HG03565 (cell line): ENCODE measurements around the gene SHC3.

ENCODE experiments used
- ATAC-seq: cut with Tn5 transposase; IDR thresholded peaks from one replicate; pipeline ENCODE4 v1.9.1; 2021; ENCODE audit warnings: mild to moderate bottlenecking, moderate library complexity; ENCODE audit not compliant: unreplicated experiment

Gene SHC3

DNA sequence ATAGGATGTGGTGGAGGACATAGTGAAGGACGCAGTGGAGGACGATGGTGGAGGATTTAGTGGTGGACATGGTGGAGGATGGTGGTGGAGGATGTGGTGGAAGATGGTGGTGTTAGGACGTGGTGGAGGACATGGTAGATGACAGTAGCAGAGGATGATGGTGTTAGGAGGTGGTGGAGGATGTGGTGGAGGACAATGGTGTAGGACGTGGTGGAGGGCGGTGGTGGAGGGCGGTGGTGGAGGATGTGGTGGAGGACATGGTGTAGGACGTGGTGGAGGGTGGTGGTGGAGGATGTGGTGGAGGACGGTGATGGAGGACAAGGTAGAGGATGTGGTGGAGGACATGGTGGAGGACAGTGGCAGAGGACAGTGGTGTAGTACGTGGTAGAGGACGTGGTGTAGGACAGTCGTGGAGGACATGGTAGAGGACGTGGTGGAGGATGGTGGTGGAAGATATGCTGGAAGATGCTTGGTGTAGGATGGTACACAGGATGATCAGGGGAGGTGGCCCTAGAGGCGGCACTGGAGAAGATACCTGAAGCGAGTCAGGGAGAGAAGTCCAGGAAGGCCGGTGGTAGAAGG lies 118.6 kb downstream of the SHC3 start:
- ATAC-seq: no peak

DNA sequence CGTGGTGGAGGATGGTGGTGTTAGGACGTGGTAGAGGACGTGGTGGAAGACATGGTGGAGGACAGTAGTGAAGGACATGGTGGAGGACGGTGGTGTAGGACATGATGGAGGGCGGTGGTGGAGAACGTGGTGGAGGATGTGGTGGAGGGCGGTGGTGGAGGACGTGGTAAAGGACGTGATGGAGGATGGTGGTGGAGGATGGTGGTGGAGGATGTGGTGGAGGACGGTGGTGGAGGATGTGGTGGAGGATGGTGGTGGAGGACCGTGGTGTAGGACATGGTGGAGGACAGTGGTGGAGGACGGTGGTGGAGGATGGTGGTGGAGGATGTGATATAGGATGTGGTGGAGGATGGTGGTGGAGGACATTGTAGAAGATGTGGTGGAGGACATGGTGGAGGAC lies 119.7 kb downstream of the SHC3 start:
- no peak for ATAC-seq

DNA sequence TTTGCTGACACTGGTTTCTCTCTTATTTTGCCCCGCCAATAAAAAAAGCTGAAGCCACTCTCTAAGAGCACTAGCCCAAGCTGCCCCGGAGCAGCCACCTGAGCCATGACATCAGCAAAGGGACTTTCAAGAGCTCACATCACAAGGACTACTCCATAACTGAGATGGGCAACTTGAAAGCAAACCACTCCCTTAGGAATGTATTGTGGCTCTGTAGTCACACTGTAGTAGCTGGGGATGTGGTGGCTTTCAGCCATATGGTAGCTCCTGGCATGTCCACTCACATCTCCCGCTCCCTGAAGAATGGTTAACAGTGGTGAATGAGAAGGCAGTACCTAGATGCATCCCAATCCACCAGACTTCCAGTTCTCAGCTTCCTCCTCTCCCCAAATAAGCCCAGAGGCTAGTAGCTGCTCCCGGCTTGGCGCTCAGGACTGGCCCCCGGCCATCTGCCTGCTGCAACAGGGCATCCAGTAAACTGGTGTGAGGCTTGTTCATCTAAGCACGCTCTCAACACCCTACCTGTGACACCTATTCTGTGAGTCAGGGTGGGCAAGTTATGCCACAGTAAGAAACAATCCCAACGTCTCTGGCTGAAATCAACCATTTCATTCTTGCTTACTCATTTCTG lies 123.6 kb downstream of the SHC3 start:
- no peak for ATAC-seq

DNA sequence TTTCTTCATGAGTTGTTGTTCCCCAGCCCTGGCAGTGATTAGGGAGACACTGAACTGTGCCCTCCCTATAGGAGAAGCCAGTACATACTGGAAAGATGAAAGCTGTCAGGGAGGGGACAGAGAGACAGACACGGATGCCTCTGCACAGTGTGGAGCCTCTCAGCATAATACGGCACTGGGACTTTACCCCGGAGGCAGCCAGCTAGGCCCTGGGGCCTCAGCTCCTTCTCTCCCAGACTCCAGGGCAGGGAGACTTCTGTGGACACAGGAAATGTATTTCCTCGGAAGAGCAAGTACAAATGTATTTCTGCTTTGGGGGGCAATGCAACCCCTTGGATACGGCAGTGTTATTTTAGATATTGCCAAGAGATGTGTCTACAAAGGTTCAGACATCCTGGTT lies 125.3 kb downstream of the SHC3 start:
- ATAC-seq: no peak

DNA sequence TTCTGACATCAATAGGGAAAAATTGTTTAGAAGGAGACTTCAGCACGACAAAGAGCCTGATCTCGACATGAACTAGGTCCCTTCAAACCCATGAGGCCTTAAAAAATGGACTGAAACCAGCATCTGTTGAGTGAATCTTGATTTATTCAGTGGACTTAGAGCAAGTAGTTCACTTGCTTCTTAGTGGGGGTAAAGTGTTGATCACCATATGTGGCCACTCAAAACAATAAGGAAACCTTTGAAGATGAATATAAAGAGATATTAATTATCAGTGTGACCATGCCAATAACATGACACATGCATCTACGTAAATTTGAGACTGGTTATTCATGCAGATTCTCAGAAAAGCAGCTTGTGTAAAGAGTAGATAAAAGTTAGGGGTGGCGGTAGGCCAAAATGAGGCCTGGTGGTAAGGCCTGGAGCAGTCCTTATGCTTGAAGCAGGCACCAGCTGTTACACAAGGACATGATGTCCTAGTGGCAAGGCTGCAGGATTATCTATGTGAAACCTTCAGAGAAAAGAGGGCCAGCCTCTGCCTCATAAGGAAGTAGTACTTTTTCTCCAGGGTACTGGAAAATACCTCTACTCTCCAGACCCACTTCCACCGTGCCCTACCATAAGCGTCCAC lies 126.0 kb downstream of the SHC3 start:
- no peak for ATAC-seq

DNA sequence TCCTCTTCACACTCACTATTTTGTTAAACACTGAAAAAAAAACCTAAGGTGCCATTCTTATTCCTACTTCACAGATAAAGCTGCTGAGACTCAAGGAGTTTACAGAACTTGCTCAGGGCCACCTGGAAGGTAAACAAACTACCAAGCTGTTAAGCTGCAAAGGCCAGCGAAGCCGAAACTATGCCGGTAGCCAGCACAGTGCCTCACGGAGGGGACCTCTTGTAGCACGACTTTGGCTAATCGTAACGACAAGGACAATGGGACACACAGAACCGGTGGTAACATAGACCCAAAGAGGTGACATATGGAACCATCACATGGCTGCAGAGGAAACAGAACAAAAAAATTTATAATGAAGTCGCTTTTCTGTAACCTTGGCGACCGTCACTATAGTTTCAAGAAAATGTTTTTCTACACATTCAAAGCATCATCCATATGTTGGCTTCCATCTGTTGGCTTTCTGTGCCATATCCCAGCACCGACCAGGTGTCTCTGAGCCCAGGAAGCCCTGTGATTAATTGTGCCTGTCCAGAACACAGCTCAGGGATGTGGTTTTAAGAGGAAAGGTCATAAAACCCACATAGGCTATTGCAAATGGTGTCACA lies 127.1 kb downstream of the SHC3 start:
- ATAC-seq: no peak

DNA sequence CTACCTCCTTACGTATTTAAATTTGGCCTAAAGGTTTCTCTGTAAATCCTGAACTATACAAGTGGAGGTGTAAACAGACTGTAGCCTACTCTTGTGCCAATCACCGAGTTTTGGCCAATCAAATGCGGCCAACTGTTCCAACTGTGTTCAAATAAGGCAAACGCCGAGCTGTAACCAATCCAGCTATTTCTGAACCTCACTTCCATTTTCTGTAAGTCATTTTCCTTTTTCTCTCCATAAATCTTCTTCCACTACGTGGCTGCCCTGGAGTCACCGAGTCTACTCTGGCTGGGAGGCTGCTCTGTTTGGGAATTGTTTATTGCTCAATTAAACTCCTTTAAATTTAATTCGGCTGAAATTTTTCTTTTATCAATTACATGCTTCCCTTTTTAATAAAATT lies 129.0 kb downstream of the SHC3 start:
- no peak for ATAC-seq

DNA sequence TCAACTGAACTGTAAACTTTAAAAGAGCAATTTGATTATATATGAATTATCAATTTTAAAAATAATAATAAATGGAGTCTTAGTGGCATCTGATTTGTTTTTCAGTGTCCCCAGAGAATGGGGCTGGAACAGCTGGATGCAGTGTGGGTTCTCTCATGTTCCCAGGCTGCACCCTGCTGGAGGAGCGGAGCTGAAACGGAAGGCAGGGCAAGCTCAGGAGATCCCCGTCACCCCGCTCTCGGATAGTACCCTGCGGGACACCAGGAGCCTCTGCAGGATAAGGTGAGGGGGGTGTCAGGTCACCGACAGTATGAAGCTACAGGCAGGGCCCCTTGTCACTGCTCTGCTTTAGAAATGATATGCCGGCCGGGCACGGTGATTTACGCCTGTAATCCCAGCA lies 130.0 kb downstream of the SHC3 start:
- ATAC-seq: no peak

DNA sequence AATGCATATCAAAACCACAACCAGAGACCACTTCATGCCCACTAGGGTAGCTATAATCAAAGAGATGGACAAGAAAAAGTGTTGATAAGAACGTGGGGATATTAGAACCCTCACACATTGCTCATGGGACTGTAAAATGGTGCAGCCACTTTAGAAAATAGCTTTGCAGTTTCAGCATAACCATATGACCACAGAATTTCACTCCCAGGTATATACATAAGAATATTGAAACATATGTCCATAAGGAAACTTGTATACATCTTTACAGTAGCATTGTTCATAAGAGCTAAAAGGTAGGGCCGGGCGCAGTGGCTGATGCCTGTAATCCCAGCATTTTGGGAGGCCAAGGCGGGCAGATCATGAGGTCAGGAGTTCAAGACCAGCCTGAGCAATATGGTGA lies 131.0 kb downstream of the SHC3 start:
- ATAC-seq: no peak

DNA sequence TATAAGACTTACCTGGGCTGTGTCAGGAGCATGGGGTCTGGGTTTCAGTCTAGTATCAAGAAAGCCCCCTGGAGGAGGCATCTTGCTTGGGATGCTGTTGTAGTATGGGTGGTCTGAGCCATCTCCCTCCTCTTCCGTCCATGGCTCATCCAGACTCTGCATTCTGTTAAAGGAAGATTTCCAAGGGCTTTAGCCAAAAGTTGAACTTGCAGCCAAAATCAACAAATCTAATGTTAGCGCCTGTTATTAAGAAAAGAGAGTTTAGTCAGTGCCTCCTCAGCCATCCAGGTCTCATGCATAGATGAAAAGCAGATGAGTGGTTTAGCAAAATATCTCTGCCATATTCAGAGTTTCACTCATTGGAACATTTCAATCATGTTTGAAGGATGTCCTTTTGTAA lies 131.8 kb downstream of the SHC3 start:
- no peak for ATAC-seq

DNA sequence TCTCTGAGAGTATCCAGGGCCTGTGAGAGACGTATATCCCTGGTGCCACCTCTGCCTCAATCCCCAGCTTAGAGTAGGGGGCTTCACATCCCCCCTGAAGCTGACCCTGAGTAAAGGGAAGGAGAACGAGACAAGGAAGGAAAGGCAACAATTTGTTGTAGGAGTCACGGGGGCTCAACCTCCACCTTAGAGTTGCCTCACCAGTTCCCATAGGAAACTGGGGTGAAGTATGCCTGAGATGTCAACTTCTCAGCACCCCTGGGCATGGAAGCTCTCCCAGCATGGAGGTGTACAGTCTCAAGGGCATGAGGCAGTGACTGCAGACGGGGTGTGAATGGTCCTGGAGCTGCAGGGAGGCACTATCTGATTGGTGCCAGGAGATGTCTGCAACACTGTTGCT lies 133.7 kb downstream of the SHC3 start:
- no peak for ATAC-seq

DNA sequence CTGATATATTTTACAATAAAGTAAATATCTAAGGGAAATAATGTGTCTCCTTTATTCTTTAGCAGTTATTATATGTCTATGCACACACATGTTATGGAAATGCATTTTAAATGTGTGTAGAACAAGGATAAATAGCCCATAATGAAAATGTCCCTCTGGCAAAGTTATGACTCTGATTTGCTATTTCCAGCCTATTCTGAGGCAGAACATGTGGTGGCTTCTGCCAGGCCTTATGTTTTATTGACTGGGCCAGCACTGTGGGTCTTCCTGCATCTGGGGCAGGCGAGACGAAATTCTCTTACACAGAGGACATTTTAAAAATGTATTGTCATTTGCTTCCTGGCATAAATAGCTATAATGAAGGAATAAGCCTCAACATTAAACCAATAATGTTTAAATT lies 134.5 kb downstream of the SHC3 start:
- ATAC-seq: no peak

DNA sequence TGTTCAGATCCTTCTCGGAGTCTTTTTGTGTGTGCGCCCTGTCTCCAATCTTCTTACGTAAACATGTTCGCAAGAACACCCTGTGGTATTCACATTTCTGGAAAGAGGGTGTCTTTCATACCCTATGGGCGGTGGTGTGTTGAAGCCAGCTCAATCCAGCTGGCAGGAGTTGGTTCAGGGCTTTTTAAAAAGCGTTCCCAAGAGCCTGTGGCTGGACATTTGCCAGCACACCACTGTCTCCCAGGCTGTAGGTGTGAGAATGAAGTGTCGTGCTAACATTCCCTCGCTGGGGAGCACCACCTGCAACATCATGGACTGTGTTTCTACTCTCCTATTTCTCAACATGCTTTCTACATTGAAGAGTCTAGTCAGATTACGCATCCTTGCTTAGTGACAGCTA lies 135.6 kb downstream of the SHC3 start:
- ATAC-seq: no peak

DNA sequence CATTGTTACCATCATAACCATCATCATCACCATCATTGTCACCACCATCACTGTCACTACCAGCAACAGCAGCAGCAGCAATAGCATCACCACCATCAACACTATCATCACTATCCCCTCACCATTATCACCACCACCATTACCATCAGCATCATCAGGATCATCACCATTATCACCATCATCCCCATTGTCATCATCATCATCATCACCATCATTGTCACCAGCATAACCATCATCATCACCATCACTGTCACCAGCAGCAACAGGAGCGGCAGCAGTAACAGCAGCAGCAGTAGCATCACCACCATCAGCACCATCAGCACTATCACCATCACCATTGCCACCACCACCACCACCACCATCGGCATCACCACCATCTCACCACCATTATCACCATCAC lies 139.0 kb downstream of the SHC3 start:
- ATAC-seq: no peak

DNA sequence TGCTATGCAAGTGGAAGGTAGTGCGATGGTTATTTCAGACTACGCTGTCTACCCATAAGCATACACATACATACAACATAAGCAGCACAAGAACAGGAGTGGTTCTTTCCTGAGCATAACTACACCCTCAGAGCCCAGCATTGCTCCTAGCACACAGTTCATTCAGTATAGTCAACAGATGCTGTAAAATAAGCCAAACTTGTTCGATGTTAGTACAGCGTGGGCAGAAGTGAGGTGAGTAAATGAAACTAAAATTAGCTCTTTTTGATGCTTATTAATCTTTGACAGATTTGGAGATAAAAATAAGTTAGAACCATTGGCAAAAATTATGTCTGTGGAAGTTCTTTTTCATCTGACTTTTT lies 139.5 kb downstream of the SHC3 start:
- ATAC-seq: no peak

DNA sequence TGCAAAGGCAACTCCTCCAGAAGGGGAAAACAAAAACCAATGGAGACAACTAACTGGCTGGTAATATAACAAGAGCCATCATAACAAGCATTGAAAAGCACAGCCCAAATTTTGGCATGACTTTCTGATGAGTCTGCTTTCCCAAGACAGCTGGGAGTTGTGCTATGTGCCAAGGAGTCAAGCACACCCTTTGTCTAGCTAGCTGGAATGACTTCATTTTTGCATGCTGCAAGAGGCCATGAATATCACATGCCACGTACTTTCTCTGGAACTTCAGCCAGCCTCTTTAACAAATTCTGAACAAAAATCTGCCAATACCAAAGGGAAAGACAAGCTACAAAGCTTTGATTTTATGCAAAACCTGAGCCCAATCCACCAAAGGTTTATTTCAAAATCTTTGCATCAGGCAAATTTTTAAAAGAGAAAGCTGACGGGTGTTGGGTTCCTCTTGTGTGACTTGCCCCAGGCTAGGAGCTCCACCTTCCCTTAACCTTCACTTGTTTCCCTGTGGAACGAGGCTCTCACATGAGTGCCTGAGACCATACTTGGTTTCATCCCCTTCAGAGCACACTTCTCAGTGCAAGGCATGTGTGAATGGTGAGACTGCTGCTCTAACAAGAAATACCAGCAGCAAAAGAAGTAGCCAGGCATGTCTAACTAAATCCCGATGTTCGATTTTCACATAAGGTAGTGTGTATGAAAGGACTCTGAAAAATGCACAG lies 140.1 kb downstream of the SHC3 start:
- no peak for ATAC-seq

DNA sequence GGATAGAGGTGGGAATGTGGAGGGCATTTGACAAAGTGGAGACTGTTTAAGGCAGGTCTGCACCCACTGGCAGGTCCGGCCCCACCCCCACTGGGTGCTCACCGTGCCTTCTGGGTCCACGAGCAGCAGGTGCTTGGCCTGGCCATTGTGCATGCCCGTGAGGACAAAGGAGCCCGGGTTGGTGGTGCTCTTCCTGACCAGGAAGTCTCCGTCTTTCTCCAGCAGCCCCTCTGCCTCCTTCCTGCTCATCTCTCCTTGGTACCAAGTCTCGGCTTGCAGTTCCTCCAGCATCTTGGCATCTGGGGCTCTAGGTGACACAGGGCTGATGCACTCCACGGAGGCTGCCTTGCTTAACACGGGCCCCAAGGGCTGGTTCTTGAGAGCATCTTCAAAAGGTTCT lies 140.7 kb downstream of the SHC3 start:
- no peak for ATAC-seq

DNA sequence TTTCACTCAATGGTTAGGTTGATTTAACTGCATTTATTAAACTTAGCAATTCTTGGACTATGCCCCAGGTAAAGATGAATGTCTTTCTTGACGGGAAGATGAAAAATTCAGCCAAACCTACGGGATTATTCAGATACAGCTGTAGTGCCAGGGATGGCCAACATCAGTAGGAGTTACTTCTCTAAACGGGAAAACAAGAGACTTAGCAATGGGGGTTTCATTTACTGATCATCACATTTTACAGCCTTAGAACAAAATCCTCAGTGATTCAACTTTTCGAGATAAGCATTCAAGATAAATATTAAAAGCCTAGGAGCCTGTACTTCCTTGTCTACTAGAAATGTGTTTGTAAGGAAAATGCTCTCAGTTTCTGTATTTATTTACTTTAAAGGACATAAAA lies 141.3 kb downstream of the SHC3 start:
- ATAC-seq: no peak

DNA sequence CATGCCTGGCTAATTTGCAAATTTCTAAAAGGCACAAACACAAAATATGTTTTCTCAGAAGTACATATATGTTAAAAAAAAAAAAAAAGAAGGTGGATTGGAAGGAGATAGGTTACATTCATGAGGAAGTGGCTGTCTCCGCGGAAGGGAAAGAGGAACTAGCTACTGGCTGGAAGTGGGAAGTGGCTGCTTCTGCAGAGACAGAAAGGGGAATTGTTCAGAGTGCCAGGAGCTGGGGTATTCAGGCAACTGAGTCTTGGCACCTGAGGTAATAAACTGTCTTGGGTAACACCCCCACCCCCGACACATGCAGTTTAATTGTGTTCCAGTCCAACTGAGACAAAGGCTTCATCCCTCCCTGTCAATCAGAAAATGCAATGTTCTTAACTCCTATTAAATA lies 141.7 kb downstream of the SHC3 start:
- ATAC-seq: no peak

DNA sequence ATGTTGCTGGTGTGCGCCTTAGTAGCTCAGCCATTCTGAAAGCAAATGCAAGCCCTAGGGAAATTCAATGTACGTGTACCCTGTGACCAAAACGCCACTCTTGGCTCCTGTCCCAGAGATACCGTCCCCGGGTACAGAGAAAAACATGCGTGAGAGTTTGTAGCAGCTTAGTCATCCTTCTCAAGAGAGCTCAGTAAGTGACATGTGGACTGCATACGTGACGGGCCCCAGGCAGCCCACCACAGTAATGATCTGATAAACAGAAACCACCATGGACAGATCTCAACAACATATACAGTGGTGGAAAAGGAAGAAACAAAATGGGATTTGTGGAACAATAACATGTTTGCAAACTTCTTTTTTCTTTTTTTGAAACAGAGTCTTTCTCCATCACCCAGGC lies 142.2 kb downstream of the SHC3 start:
- ATAC-seq: no peak

DNA sequence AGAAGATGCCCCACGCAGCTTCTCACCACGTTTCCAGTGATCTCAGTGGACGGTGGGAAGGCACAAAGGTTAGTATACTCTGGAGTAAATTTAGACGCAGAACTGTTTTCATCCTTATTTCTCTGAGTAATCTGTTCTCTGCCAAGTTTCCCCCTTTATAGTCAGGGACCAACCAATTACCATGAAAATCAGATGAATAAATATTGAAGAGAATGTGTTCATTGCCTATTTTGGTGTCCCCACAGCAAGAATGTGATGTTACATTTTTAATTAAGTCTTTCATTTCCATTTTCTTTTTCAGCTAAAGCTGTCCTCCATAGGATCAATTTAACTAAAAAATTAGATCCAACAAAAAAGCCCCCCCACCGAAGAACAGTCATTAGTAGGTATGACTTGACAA lies 146.0 kb downstream of the SHC3 start:
- no peak for ATAC-seq

DNA sequence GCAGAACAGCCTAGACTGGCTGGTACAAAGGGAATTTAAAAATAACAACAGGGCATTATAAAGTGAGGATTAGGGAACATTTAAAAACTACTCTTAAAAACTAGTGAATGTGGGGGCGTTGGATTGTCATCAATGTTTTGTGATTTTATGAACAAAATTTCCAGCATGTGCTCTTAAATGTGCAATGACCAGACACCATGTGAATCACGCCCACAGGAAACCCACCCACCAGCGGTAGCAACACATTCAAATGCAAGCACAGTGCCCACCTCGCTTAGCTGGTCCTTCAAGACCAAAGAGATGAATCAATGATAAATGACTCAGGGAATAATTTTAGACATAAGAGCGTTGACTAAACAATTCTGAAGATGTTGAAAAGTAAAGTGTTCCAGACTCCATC lies 146.4 kb downstream of the SHC3 start:
- ATAC-seq: no peak
